ENCODE results near the gene SLC35E1.

Gene SLC35E1

DNA sequence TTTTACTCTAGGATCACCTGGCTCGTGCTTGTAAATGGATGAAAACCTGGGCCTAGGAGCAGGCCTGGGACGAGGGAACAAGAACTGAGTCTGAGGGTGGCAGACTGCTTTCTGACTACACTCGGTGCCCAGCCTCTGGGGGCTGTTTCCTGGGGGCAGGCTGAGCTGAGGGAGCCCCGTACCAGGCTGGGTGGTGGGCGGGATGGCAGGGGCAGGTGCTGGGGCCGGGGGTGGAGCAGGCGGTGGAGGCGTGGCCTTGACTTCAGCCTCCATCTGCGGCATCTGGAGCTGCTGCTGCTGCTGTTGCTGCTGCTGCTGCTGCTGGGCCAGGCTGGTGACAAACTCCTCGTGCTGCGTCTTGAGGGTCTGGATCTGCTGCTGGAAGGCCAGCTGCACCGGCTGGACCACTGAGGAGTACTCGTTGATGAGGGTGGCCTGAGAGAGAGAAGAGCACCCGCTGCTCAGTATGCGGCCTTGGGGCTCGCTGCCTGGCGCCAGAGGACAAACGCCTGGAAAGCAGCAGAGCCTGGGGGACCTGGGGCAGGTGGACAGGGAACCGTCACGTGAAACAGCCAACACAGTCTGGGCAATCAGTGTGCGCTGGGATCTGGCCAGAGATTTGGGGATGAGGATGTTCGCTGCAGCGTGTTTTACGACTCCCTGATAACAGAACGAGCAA is 42.6 kb downstream of the SLC35E1 start:
- Histone ChIP-seq H3K9ac (ENCODE audit: low read length) (no peak overlapping the region), H3F3A (ENCODE audit: insufficient read depth) (no peaks in the 10 kb centered on the region), H2AFZ (ENCODE audit: low read depth, low read length, severe bottlenecking) (no peak overlapping the region), H3K27me3 (ENCODE audit: low read length) (no peaks in the 10 kb centered on the region), H3K9me2 (replicated peaks; ENCODE audit: insufficient read depth, low read length) (no peaks in the 10 kb centered on the region), H3K4me3 (ENCODE audit: insufficient read depth, low read length, poor library complexity, severe bottlenecking) (no peak overlapping the region), H3K4me2 (ENCODE audit: low read depth, low read length, poor library complexity, severe bottlenecking) (no peak overlapping the region), H4K20me1 (ENCODE audit: low read depth, low read length) (no peaks in the 10 kb centered on the region; the same call in 1 of the 2 replicates), H3K36me3 (ENCODE audit: low read length) (no peaks in the 10 kb centered on the region), H3K79me2 (ENCODE audit: insufficient read depth, low read length) (peaks cover 8% of the 10 kb centered on the region; the same call in 1 of the 2 replicates), H3K9me3 (ENCODE audit: insufficient read depth, low read length) (no peaks in the 10 kb centered on the region), H3K27ac (ENCODE audit: low read depth, low read length) (no peak overlapping the region)
- TF ChIP-seq, protein P1, sequence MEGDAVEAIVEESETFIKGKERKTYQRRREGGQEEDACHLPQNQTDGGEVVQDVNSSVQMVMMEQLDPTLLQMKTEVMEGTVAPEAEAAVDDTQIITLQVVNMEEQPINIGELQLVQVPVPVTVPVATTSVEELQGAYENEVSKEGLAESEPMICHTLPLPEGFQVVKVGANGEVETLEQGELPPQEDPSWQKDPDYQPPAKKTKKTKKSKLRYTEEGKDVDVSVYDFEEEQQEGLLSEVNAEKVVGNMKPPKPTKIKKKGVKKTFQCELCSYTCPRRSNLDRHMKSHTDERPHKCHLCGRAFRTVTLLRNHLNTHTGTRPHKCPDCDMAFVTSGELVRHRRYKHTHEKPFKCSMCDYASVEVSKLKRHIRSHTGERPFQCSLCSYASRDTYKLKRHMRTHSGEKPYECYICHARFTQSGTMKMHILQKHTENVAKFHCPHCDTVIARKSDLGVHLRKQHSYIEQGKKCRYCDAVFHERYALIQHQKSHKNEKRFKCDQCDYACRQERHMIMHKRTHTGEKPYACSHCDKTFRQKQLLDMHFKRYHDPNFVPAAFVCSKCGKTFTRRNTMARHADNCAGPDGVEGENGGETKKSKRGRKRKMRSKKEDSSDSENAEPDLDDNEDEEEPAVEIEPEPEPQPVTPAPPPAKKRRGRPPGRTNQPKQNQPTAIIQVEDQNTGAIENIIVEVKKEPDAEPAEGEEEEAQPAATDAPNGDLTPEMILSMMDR (IDR thresholded peaks at IDR 0.05; ENCODE audit: insufficient read depth, low read length, poor library complexity, severe bottlenecking): no peak
- TF ChIP-seq EZH2phosphoT487 (conservative IDR thresholded peaks at IDR 0.05; ENCODE audit: low read length): no peak

DNA sequence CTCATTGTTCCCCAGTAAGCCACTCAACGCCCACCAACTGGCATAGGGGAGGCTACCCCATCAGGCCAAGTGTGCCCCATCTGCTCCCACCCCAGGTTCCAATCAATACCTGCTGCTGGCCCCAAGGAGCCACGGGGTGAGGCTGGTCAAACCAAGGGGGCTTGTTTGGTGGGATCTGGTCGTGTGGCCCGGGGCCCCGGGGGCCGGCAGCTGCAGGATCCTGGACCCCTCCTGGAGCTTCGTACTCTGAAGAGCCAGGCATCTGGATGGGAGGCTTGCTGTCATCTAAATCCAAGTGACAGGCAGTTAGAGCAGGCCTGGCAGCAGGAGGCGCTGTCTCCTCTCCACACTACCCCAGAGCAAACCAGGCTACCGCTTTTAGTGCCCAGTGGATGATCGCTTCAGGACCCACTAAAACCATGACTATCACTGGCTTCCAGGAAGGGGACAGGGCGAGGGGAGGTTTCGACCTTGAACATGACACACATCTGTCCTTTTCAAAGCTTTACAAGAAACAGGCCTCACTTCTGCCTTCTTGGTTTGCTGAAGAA is 44.2 kb downstream of the SLC35E1 start:
- TF ChIP-seq, protein P1 (IDR thresholded peaks at IDR 0.05; ENCODE audit: insufficient read depth, low read length, poor library complexity, severe bottlenecking): peak; percentile 54
- no peak for TF ChIP-seq EZH2phosphoT487 (conservative IDR thresholded peaks at IDR 0.05; ENCODE audit: low read length)
- Histone ChIP-seq H3K9me2 (replicated peaks; ENCODE audit: insufficient read depth, low read length) (no peaks in the 10 kb centered on the region), H3K36me3 (ENCODE audit: low read length) (no peaks in the 10 kb centered on the region), H3K9me3 (ENCODE audit: insufficient read depth, low read length) (no peaks in the 10 kb centered on the region), H3F3A (ENCODE audit: insufficient read depth) (no peaks in the 10 kb centered on the region), H3K4me3 (ENCODE audit: insufficient read depth, low read length, poor library complexity, severe bottlenecking) (no peak overlapping the region), H3K27ac (ENCODE audit: low read depth, low read length) (no peak overlapping the region), H3K9ac (ENCODE audit: low read length) (no peak overlapping the region), H3K27me3 (ENCODE audit: low read length) (no peaks in the 10 kb centered on the region), H2AFZ (ENCODE audit: low read depth, low read length, severe bottlenecking) (no peak overlapping the region), H3K4me2 (ENCODE audit: low read depth, low read length, poor library complexity, severe bottlenecking) (no peak overlapping the region), H3K79me2 (ENCODE audit: insufficient read depth, low read length) (peaks cover 8% of the 10 kb centered on the region; the same call in 1 of the 2 replicates), H4K20me1 (ENCODE audit: low read depth, low read length) (no peaks in the 10 kb centered on the region; the same call in 1 of the 2 replicates)

DNA sequence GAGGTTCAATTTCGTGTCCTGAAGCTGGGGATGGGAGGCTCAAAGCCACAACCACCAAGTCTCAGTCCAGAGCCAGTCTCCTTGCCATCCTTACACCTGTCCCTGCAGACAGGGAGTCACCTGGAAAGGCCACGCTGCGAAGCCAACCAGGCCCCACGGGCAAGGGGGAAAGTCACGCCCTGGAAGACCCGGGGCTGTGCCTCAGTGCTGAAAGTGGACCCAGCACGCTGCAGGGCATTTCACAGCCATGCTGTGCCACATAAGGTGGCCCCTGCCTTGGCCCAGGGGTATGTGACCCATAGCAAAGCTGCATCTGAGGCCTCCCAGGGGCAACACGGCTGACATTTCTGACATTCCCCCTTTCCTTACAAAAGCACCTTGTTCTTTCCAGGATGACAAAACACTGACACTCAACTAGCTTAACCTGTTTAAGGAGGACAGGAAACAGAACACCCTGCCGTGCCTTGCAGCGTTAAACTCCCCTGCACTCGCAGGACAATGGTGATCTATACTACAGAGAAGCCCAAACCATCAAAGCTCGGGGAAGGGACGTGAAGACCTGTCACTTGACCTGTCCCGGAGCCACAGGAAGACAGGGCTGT is 44.8 kb downstream of the SLC35E1 start:
- H3K27ac ChIP-seq (ENCODE audit: low read depth, low read length): no peak overlapping the region
- no peaks in the 10 kb centered on the region for H3K9me3 ChIP-seq (ENCODE audit: insufficient read depth, low read length)
- H3K27me3 ChIP-seq (ENCODE audit: low read length): no peaks in the 10 kb centered on the region
- H2AFZ ChIP-seq (ENCODE audit: low read depth, low read length, severe bottlenecking): no peak overlapping the region
- no peak overlapping the region for H3K4me3 ChIP-seq (ENCODE audit: insufficient read depth, low read length, poor library complexity, severe bottlenecking)
- TF ChIP-seq, protein P1 (IDR thresholded peaks at IDR 0.05; ENCODE audit: insufficient read depth, low read length, poor library complexity, severe bottlenecking): no peak
- no peak for TF ChIP-seq EZH2phosphoT487 (conservative IDR thresholded peaks at IDR 0.05; ENCODE audit: low read length)
- no peaks in the 10 kb centered on the region for H3K9me2 ChIP-seq (replicated peaks; ENCODE audit: insufficient read depth, low read length)
- peaks cover 8% of the 10 kb centered on the region; the same call in 1 of the 2 replicates for H3K79me2 ChIP-seq (ENCODE audit: insufficient read depth, low read length)
- H3F3A ChIP-seq (ENCODE audit: insufficient read depth): no peaks in the 10 kb centered on the region
- H3K36me3 ChIP-seq (ENCODE audit: low read length): no peaks in the 10 kb centered on the region
- no peaks in the 10 kb centered on the region for H4K20me1 ChIP-seq (ENCODE audit: low read depth, low read length)
- H3K4me2 ChIP-seq (ENCODE audit: low read depth, low read length, poor library complexity, severe bottlenecking): no peak overlapping the region
- H3K9ac ChIP-seq (ENCODE audit: low read length): no peak overlapping the region

Measured in SU-DHL-6 (cell line).